H1 (cell line): ENCODE data around the gene TFPT. TPM values are rescaled to one million over a fixed set of nuclear protein-coding genes. Genes with fewer than 3 reads are reported as not detected.

Experiments
- CTCF ChIA-PET: fragments of 300-600 bp; sonication (Branson Sonifier 250); formaldehyde crosslinking; loops from one replicate; lab custom pipeline; 2021; ENCODE audit not compliant: partially characterized antibody; lab: Charles Lee
- POLR2A ChIA-PET: fragments of 300-600 bp; sonication (Branson Sonifier 250); formaldehyde crosslinking; loops from one replicate; lab custom pipeline; 2021; ENCODE audit warnings: inconsistent platforms; ENCODE audit not compliant: partially characterized antibody; lab: Charles Lee
- DNase-seq, 2 experiments: peaks; one replicate each; pipeline versions ENCODE4 v3.0.0 to v3.0.0-alpha.2; 2010 to 2022; ENCODE audit warnings: low spot score in 2 of 2, low read depth in 1 of 2, mixed read lengths in 1 of 2
- FAIRE-seq: peaks from 2 replicates; lab custom pipeline; 2011; peaks lifted over from hg19 to GRCh38; lab: Jason Lieb, UNC
- H2AFZ ChIP-seq: 2 replicates; pipeline ENCODE4 v1.8.1; 2012; ENCODE audit warnings: low read length, inconsistent platforms
- H2AK5ac ChIP-seq: 2 replicates; pipeline ENCODE4 v1.6.1; 2013; ENCODE audit warnings: low read depth, low read length
- H2BK120ac ChIP-seq: replicated peaks from 2 replicates; pipeline ENCODE3; 2013; ENCODE audit warnings: low read depth, low read length, inconsistent platforms
- H2BK12ac ChIP-seq: 2 replicates; pipeline ENCODE4 v1.6.1; 2013; ENCODE audit warnings: low read depth, low read length
- H2BK15ac ChIP-seq: 2 replicates; pipeline ENCODE4 v1.6.1; 2013; ENCODE audit warnings: low read length
- H2BK20ac ChIP-seq: 2 replicates; pipeline ENCODE4 v1.6.1; 2013; ENCODE audit warnings: low read length
- H2BK5ac ChIP-seq: 2 replicates; pipeline ENCODE4 v1.6.1; 2013; ENCODE audit warnings: low read depth, low read length
- H3K14ac ChIP-seq: 2 replicates; pipeline ENCODE4 v1.6.1; 2013; ENCODE audit warnings: inconsistent platforms; ENCODE audit not compliant: insufficient read length
- H3K18ac ChIP-seq: 2 replicates; pipeline ENCODE4 v1.6.1; 2013; ENCODE audit warnings: low read length; ENCODE audit errors: extremely low read depth
- H3K23ac ChIP-seq: 2 replicates; pipeline ENCODE4 v1.6.1; 2013; ENCODE audit warnings: inconsistent platforms; ENCODE audit not compliant: insufficient read length
- H3K23me2 ChIP-seq: 2 replicates; pipeline ENCODE4 v1.6.1; 2013; ENCODE audit warnings: low read depth, low read length
- H3K27ac ChIP-seq: 2 replicates; pipeline ENCODE4 v1.6.1; 2011; ENCODE audit warnings: low read depth, low read length, inconsistent platforms
- H3K27me3 ChIP-seq, 4 experiments: replicated peaks in 1 of 4; 1 replicate in 1 of 4; 2 replicates in 3 of 4; pipeline versions ENCODE4 v1.6.1 to v1.8.1; 2011 to 2013; ENCODE audit warnings: low read length in 3 of 4, mild to moderate bottlenecking in 3 of 4, inconsistent platforms in 2 of 4, mixed read lengths in 2 of 4, moderate library complexity in 1 of 4; ENCODE audit not compliant: control insufficient read depth in 3 of 4, insufficient read depth in 3 of 4; ENCODE audit errors: extremely low read depth in 1 of 4
- H3K36me3 ChIP-seq, 4 experiments: 2 replicates each; pipeline versions ENCODE4 v1.6.1 to v1.8.1; 2011 to 2013; ENCODE audit warnings: mild to moderate bottlenecking in 4 of 4, low read length in 3 of 4, moderate library complexity in 2 of 4, control low read depth in 1 of 4, inconsistent platforms in 1 of 4; ENCODE audit not compliant: insufficient read depth in 4 of 4, control insufficient read depth in 2 of 4
- H3K4ac ChIP-seq: replicated peaks from 2 replicates; pipeline ENCODE3; 2013; ENCODE audit warnings: low read length, low read depth, mixed read lengths, inconsistent platforms; ENCODE audit not compliant: insufficient read length
- H3K4me1 ChIP-seq, 4 experiments: replicated peaks in 1 of 4; 1 replicate in 1 of 4; 2 replicates in 3 of 4; pipeline versions ENCODE4 v1.6.1 to v1.8.1; 2011 to 2013; ENCODE audit warnings: low read length in 3 of 4, inconsistent platforms in 2 of 4, mixed read lengths in 1 of 4; ENCODE audit not compliant: insufficient read depth in 4 of 4, control insufficient read depth in 3 of 4
- H3K4me2 ChIP-seq, 2 experiments: 2 replicates each; pipeline versions ENCODE4 v1.6.1 to v1.8.1; 2011 to 2013; ENCODE audit warnings: low read depth in 2 of 2, low read length in 2 of 2, control low read depth in 1 of 2, inconsistent platforms in 1 of 2, mild to moderate bottlenecking in 1 of 2; ENCODE audit not compliant: insufficient read depth in 1 of 2
- H3K4me3 ChIP-seq, 4 experiments: fragments of 200-600, 300-600 bp in 1 of 4; sonication (generic), shearing (Covaris generic), sonication (Bioruptor Twin) in 1 of 4; 2 replicates each; pipeline versions ENCODE4 v1.5.1 to v1.8.1; 2011 to 2016; ENCODE audit warnings: low read length in 4 of 4, low read depth in 3 of 4, control low read depth in 2 of 4, inconsistent platforms in 2 of 4, mild to moderate bottlenecking in 2 of 4, mixed read lengths in 1 of 4, moderate library complexity in 1 of 4; ENCODE audit not compliant: insufficient read depth in 2 of 4; ENCODE audit errors: extremely low read depth in 1 of 4
- H3K56ac ChIP-seq: replicated peaks from 2 replicates; pipeline ENCODE3; 2013; ENCODE audit warnings: low read depth, mild to moderate bottlenecking, mixed read lengths, low read length, inconsistent platforms; ENCODE audit not compliant: insufficient read length
- H3K79me1 ChIP-seq: 2 replicates; pipeline ENCODE4 v1.6.1; 2013; ENCODE audit warnings: low read depth, low read length, control low read depth
- H3K79me2 ChIP-seq, 2 experiments: 2 replicates each; pipeline versions ENCODE4 v1.6.1 to v1.8.1; 2012 to 2013; ENCODE audit warnings: low read length in 2 of 2, mild to moderate bottlenecking in 2 of 2, inconsistent platforms in 1 of 2; ENCODE audit not compliant: insufficient read depth in 2 of 2, control insufficient read depth in 1 of 2
- H3K9ac ChIP-seq, 4 experiments: replicated peaks in 1 of 4; 1 replicate in 1 of 4; 2 replicates in 3 of 4; pipeline versions ENCODE4 v1.6.1 to v1.8.1; 2011 to 2013; ENCODE audit warnings: low read depth in 3 of 4, low read length in 3 of 4, control low read depth in 2 of 4, mild to moderate bottlenecking in 2 of 4, moderate library complexity in 2 of 4, inconsistent platforms in 1 of 4; ENCODE audit errors: extremely low read depth in 1 of 4
- H3K9me3 ChIP-seq, 2 experiments: 2 replicates each; pipeline versions ENCODE4 v1.6.1 to v1.8.1; 2012 to 2013; ENCODE audit warnings: mild to moderate bottlenecking in 2 of 2, moderate library complexity in 2 of 2, control low read depth in 1 of 2, inconsistent platforms in 1 of 2, low read depth in 1 of 2, low read length in 1 of 2, mixed read lengths in 1 of 2; ENCODE audit not compliant: insufficient read depth in 2 of 2
- H4K20me1 ChIP-seq, 2 experiments: replicated peaks in 1 of 2; 2 replicates each; pipeline versions ENCODE3 to v1.8.1; 2011 to 2013; ENCODE audit warnings: inconsistent platforms in 2 of 2, low read length in 2 of 2, mild to moderate bottlenecking in 1 of 2; ENCODE audit not compliant: insufficient read depth in 2 of 2, control insufficient read depth in 1 of 2
- H4K5ac ChIP-seq: 2 replicates; pipeline ENCODE4 v1.6.1; 2013; ENCODE audit warnings: low read length, low read depth, mixed read lengths, inconsistent platforms; ENCODE audit not compliant: insufficient read length
- H4K8ac ChIP-seq: 2 replicates; pipeline ENCODE4 v1.8.0; 2013; ENCODE audit warnings: mild to moderate bottlenecking, moderate library complexity, low read length, inconsistent platforms; ENCODE audit not compliant: insufficient read depth; ENCODE audit errors: extremely low read depth
- H4K91ac ChIP-seq: replicated peaks from 2 replicates; pipeline ENCODE3; 2013; ENCODE audit warnings: low read length, mixed read lengths, inconsistent platforms; ENCODE audit not compliant: insufficient read length
- ATF3 ChIP-seq: IDR thresholded peaks from 2 replicates; pipeline ENCODE4 v1.6.1; 2011; ENCODE audit warnings: low read depth, mild to moderate bottlenecking, low read length; ENCODE audit not compliant: insufficient read depth
- CBX5 ChIP-seq: fragments of 300-800, 300-1000 bp; sonication (generic); IDR thresholded peaks from 2 replicates; pipeline ENCODE4 v1.7.1; 2016; ENCODE audit warnings: antibody characterized with exemption, low read length, low read depth
- CEBPB ChIP-seq: IDR thresholded peaks from 2 replicates; pipeline ENCODE4 v1.6.1; 2012; ENCODE audit warnings: low read depth, low read length
- CTCF ChIP-seq, 3 experiments: IDR thresholded peaks; 1 replicate in 2 of 3; 2 replicates in 1 of 3; pipeline versions ENCODE4 v1.5.1 to v1.6.1; 2011; ENCODE audit warnings: low read length in 3 of 3, mild to moderate bottlenecking in 3 of 3, inconsistent platforms in 2 of 3, low read depth in 1 of 3, moderate library complexity in 1 of 3; ENCODE audit not compliant: insufficient read depth in 1 of 3; ENCODE audit errors: control extremely low read depth in 1 of 3
- KDM4A ChIP-seq: IDR thresholded peaks from one replicate; pipeline ENCODE4 v1.7.1; 2012; ENCODE audit warnings: low read depth, mild to moderate bottlenecking, moderate library complexity, low read length, inconsistent platforms; ENCODE audit not compliant: severe bottlenecking
- MAX ChIP-seq: IDR thresholded peaks from 2 replicates; pipeline ENCODE4 v1.6.1; 2012; ENCODE audit warnings: inconsistent platforms
- SAP30 ChIP-seq: fragments of 300-600 bp; sonication (generic); IDR thresholded peaks from 2 replicates; pipeline ENCODE4 v1.7.1; 2012; ENCODE audit warnings: low read length, moderate library complexity, mild to moderate bottlenecking, inconsistent platforms; ENCODE audit not compliant: insufficient read depth, insufficient replicate concordance
- SP4 ChIP-seq: IDR thresholded peaks from 2 replicates; pipeline ENCODE4 v1.6.1; 2012; ENCODE audit warnings: low read length, inconsistent platforms
- whole genome bisulfite sequencing, 2 experiments: shearing (Covaris generic) in 1 of 2; methylation state at CpG; one replicate each; pipeline versions ENCODE4 v1.1.6 to v1.1.7; 2013 to 2015; ENCODE audit warnings: low lambda C conversion rate in 2 of 2, mixed read lengths in 2 of 2, inconsistent platforms in 1 of 2, low coverage in 1 of 2, missing lambda C conversion rate in 1 of 2; ENCODE audit not compliant: insufficient replicate concordance in 2 of 2, insufficient coverage in 1 of 2, insufficient read length in 1 of 2; ENCODE audit errors: extremely low coverage in 1 of 2, missing lambda C conversion rate in 1 of 2; 5-methylcytosine and 5-hydroxymethylcytosine counted together
- polyA plus RNA-seq, 7 experiments: library from polyadenylated mRNA; depleted of rRNA in 3 of 7; stranded (reverse) in 5 of 7; unstranded in 2 of 7; fragments of >200 nt in 5 of 7; fragments of 200-250 nt in 2 of 7; gene quantifications; 1 replicate in 5 of 7; 2 replicates in 1 of 7; 4 replicates in 1 of 7; pipeline versions ENCODE4 v1.2.1 to v1.2.3, GENCODE V29; 2011 to 2013; ENCODE audit warnings: missing spikeins in 2 of 7, mixed read lengths in 2 of 7
- total RNA-seq: library from RNA; stranded (reverse); fragmentation: NEBNext Ultra II Directional; extraction: Animal tissue kit (Norgen Biotek cat#: 25700); gene quantifications from 2 replicates; pipeline ENCODE4 v1.2.1, GENCODE V29; 2021

The TFPT gene
- total and polyA plus RNA-seq, 2 of the 8 experiments (the other 6 are each of a cell fraction or from before 2014, with no cell fraction given), result 10.4 to 17.7 TPM

GRCh38 chr19:54128796-54129616, 13.5 kb upstream of the TFPT start:
- no peaks in the 10 kb centered on the region for H3K4me1 ChIP-seq
- peaks cover 17 to 70% (median 33%) of the 10 kb centered on the region in 4 experiments for H3K36me3 ChIP-seq
- H3K9ac ChIP-seq, result no peak overlapping the region
- H4K91ac ChIP-seq, result no peak overlapping the region
- WGBS, 2 experiments, result 94% methylated on average over 27 of the region's 41 CpGs; no CpG with 5 or more reads in 1 of the 2 experiments
- ChIA-PET CTCF (interaction anchor here (0.9 kb wide), 1 partner anchor 14 kb away, joined by 3 read pairs; no protein-coding TSS in a partner anchor), POLR2A (interaction anchor here (0.6 to 1.6 kb wide), 5 partner anchors 7 to 13 kb away, joined by 3 to 8 read pairs (median 4); partner anchors contain the start of genes CNOT3, PRPF31 and TFPT)
- H3K14ac ChIP-seq, result no peak overlapping the region
- no peak overlapping the region for H4K5ac ChIP-seq
- no peaks in the 10 kb centered on the region for H3K79me2 ChIP-seq
- no peak overlapping the region for H2BK20ac ChIP-seq
- no peak for FAIRE-seq
- H3K23ac ChIP-seq, result no peak overlapping the region
- no peak overlapping the region; the same call in 1 of the 2 replicates for H4K8ac ChIP-seq
- H3K4ac ChIP-seq, result no peak overlapping the region
- no peak overlapping the region for H3K4me2 ChIP-seq
- H2BK5ac ChIP-seq, result no peak overlapping the region
- no peak overlapping the region for H2BK15ac ChIP-seq
- H2AK5ac ChIP-seq, result no peak overlapping the region
- no peaks in the 10 kb centered on the region for H3K27me3 ChIP-seq
- no peak overlapping the region for H3K27ac ChIP-seq
- DNase-seq, result no peak
- peaks cover 0 to 7% of the 10 kb centered on the region in 2 experiments for H4K20me1 ChIP-seq
- H3K18ac ChIP-seq, result no peak overlapping the region
- no peak overlapping the region for H2BK12ac ChIP-seq
- no peak overlapping the region for H3K4me3 ChIP-seq
- H2BK120ac ChIP-seq, result no peak overlapping the region
- no peaks in the 10 kb centered on the region for H3K79me1 ChIP-seq
- no peak overlapping the region for H2AFZ ChIP-seq
- H3K56ac ChIP-seq, result no peak overlapping the region
- H3K9me3 ChIP-seq, result peaks cover 3 to 10% of the 10 kb centered on the region in 2 experiments; a peak in 3 of 4 replicates
- peaks cover 3% of the 10 kb centered on the region; the same call in 1 of the 2 replicates for H3K23me2 ChIP-seq
- no peak for TF ChIP-seq CBX5
- no peak for TF ChIP-seq CTCF (IDR thresholded peaks at IDR 0.05; ENCODE audit: control extremely low read depth in 1 of 3, insufficient read depth in 1 of 3, low read depth in 1 of 3, low read length in 3 of 3)
- no peak for TF ChIP-seq KDM4A
- no peak for TF ChIP-seq ATF3
- TF ChIP-seq SAP30, result no peak
- no peak for TF ChIP-seq CEBPB
- TF ChIP-seq SP4, result no peak
- TF ChIP-seq MAX, result no peak
